HG02840 (cell line): ENCODE results near the gene ARVCF.

Experiments
- ATAC-seq: cut with Tn5 transposase; IDR thresholded peaks from one replicate; pipeline ENCODE4 v1.9.1; 2021; ENCODE audit warnings: mild to moderate bottlenecking, moderate library complexity, moderate number of reproducible peaks; ENCODE audit not compliant: unreplicated experiment, low FRiP score

Gene ARVCF

DNA sequence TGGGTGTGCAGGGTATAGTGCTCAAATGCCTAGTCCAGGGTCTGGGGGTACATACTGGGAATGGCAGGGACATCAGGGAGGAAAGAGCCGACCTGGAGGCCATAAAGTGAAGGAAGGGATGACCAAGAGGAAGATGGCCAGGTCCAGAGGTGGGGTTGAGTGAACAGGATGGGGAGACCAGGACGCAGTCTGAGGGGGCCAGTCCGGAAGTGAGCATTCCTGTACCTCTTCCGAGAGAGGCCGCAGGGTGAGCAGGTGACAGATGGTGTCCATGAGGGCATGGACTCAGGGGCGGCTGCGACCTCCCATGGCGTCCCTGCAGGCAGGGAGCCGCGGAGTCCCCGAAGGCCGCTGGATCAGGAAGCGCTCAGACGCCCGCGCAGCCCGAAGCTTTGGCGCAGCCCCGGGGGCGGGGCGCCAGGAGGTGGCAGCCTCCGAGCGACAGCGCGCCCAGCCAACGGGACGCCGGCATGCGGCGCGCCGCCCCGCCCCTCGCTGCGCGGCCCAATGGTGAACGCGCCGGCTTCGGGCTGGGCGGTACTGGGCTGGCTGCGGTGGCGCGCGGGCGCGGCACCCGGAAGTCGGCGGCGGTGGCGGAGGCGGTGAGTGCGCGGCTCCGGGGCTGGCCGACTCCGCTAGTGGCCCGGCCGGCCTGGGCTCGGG, 4.0 kb upstream of the ARVCF start, which contains the start of gene TANGO2:
TSS of gene TANGO2 (plus strand) at position 578 of the 663 bp plus-strand sequence. CDS start 15,689 bp downstream, outside the sequence.
- ATAC-seq = peak; percentile 62

DNA sequence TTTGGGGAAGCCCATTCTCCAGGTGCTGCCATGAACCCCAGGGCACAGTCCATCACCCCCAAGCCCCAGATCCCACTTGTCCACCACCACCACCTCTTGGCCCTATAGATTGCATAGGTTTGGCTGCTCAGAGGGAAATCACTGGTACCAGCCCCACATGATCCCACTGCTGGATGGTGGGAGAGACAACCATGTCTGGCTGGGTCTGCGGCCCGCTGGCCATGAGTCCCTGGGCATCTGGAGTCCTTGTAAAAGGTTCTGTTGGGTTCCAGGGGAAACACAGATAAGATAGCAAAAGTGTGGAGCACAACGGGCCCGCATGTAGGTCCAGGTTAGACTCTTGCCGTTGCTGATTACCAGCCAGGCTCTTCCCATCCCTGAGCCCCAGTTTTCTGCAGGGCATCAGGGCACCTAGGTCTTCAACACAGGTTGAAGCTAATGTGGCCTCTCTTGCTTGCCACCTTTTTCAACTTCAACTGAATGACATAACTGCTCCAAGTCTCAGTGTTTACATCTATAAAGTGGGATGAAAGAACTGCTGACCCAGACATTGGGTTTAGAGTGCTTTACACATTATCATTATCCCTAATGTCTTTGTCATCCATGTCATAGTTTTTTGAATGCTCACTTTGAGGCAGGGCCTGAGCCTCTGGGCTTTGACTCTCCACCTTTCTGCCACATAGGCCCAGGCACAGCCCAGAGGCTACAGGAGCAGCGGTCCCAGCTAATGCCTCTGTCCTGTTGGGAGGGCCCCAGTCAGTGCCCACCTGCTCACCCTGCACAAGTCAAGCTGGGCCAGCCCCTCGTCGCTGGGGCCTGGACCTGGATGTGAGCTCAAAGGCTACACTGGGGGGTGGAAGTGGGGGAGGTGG, 3.3 kb upstream of the ARVCF start:
- ATAC-seq = no peak

DNA sequence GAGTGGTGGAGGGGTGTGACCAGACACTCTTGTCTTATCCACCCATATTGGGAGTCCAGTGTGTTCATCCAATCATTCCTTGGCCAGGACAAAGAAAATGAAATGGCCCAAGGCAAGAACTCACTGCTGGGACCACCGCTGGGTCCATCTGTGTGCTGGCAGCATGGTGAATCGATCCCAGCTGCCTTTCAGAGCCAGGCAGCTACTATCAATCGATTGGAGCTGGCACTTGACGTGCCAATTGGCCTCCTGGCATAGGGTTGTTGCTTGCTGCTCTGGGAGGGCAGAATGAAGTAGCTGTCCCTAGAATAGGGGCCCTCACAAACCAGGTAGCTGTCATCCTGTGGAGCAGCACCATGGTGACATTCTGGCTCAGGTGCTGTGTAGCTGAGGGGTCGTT, 1.4 kb upstream of the ARVCF start:
- ATAC-seq = no peak

DNA sequence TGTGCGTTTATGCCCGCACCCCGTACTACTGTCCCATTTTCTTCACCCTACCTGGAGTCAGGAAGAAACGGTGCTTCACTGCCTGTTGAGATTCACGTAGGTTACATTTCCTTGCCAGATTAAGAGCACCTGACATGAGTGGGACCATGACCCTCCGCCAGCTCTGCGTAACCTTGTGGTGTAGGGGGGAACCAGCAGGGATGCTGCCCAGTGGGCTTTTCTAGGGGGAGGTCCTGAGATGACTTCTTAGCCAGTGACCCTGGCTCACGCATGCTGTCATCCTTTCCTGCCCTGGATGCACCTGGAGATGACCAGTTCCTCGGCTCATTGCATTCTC, 967 bp upstream of the ARVCF start:
- ATAC-seq = no peak

DNA sequence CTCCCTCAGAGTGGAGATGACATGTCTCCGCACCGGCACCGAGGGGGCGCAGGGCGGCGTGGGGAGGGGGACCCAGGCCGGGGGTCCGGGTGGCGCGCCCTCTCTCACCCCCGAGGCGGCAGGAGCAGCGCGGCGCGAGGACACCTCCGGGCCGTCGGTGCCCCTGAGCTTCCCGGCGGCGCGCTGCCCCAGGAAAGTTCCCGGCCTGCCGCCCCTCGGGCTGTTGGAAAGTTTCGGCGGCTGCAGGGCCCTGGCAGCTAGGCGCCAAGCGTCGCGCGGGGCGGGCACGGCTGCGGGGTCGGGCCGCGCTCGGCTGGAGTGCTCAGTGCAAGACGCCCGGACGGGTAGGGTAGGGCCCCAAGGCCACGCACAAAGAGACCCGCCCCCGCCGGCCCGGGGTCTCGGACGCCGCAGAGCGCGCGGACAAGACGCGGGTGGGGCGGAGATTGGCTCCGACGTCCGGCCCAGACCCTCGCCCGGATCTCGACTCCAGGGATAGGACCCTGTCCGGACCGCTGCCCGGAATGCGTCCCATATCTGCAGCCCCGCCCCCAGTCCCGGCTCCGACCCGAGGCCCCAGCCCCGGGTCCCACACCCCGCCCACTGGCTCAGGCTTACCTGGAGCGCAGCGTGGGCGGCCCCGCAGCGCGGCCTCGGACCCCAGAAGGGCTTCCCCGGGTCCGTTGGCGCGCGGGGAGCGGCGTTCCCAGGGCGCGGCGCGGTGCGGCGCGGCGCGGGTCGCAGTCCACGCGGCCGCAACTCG, 471 bp downstream of the ARVCF start:
- no peak for ATAC-seq

DNA sequence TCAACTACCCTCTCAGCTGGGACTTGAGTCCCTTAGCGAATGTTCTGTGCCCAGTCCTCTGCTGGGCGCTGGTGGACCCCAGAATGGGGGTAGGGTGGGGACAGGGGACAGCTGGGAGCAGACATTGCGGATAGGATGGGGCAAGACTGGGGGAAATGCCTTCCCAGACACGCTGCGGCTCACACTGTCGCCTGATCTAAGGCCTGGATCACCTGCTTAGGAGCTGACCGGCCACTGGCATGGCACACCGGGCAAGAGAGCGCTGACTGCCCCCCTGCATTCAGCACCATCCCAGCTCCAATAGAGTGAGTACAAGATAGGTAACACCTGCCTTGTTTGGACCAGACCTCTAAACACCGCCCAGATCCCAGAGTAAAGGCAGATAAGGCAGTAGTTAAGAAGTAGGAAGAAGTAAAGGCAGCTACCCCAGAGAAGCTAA, 1.4 kb downstream of the ARVCF start:
- ATAC-seq = no peak

DNA sequence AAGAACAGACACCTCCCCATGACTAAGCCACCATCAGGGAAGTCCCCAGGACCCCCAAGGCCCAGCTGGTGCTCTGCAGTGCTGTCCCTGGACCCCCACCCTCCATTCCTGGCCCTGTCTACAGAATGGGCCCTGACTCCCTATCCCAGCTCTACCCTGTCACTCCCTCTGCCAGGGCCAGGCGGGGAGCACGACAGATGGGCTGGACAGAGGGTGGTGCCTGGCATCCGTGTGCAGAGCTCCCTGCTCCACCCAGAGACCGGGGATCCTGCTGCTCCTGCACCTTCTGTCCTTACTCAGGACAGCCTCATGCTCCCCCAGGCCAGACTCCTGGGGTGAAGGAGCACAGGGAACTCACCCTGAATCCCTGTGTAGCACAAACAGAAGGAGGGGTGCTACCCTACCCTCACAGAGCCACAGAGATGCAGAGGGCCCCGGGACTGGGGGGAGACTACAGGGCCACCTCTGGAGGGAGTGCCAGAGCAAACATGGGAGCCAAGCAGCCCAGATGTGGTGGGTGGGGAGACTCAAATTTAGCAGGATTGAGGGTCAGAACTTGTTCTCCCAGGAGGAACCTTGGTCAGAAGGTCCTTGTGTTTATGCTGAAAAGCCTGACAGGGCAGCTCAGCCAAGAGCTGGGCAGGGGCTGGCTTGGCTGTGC, 2.0 kb downstream of the ARVCF start:
- no peak for ATAC-seq

DNA sequence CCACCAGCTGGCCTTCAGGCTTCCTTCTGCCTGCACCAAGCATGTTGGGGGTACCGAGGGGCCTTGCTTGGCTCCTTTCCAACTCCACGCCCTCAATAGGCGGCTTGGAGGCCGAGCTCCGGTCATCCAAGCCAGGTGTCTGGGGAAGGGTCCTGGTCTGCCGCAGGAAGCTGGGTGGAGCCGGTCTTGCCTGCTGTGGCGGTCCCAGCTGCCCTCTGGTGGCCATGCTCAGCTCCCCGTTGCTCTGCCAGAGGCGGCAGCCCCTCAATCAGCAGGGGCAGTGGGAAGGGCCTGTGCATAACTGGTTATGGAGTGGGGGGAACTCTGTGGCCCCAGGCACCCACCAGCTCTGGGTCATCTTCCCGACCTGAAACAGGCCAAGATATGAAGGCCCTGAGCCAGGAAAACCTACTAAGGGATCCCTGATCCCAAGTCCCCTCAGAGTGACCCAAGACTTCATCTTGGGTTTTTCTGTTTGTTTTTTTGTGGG, 3.2 kb downstream of the ARVCF start:
- no peak for ATAC-seq

DNA sequence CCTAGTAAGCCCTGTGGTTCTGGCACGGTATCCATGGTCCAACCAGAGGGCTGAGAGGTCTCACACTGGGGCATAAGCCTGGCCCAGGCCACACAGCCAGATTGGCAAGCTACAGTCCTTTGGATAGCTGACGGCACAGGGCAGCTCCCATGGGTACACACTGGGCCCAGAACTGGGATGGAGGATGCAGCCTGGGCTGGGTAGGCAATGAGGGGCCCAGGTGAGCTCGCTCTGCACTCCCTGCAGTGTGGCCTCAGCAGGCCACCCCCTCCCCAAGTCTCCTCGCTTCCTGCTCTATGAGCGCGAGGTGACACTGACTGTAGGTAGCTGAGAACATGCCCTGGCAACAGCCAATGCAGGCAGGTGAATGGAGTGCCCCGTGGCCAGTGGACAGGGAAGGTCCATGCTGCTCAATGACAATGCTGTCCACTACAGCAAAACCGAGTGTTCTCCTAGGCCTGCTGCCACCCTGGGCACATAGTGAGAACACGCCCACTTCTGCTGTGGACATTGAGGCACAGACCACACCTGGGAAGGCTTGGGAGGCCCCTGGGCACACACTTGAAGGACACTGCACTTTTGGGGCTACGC, 3.8 kb downstream of the ARVCF start:
- ATAC-seq = no peak

DNA sequence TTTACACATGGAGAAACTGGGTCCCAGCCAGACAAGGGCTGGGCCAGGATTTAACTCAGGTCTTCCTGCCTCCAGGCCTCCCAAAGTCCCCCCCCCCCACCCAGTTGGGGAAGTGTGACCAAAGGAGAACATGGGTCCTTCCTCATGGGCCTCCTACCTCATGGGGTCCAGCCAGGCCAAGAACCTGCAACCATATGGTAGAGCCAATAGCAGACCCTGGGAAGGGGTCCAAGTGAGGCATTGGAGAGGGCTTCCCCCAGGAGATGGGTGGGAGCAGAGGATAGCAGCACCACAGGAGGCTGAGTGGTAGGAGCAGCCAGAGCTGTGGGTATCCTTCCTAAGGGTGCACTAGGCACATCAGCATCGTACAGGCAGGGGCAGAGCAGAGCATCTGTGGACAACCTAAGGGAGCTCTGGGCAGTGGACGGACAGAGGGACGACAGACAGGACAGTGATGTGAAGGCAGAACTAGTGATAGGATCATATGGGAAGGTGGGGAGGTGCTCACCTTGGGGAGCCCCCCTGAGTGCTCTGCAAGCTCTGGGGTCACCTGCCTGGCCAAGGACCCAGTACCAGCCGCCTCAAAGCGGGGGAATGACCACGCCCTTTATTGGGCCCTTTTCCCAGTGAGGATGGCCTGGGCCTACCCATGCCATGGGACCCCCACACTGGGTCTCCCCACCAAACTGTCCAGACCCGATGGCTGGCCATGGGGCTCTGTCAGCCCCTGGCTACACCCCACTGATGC, 4.5 kb downstream of the ARVCF start:
- no peak for ATAC-seq

DNA sequence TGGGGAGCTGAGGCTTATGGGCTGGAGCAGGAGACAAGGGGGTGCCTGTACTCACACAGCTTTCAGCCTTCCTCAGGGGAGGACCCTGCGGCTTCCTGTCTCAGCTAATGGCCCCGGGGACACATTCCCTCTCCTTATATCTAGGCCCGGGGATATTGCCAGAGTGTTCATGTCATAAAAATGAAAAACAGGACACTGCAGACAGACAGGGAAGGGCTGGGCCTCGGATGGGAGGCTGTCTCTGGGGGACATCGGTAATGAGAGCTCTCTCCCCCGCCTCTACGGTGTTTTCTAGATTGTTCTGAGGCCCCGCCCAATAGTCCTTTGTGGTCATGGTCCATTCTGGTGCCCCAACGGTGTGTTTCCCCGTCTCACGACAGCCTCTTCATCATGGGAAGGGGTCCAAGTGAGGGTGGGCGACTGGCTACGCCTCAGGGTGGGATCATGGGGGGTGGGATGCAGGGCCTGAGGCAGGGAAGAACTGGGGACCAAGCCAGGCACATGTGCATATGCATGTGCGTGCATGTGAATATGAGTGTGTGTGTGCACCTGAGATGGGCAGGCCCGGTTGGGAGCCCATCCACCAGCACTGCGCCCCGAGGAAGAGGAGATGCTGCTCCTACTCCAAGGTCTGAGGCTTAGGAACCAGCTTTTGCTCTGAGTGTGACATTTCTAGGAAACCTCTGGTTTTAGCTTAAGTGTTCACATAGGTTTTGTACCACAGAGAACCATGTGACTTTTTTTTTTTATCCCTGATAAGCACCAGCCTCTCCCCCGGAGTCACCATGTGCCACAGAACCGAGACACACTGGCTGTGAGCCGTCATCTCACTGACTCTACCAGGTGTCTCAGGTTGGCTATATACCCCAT, 5.3 kb downstream of the ARVCF start:
- no peak for ATAC-seq

DNA sequence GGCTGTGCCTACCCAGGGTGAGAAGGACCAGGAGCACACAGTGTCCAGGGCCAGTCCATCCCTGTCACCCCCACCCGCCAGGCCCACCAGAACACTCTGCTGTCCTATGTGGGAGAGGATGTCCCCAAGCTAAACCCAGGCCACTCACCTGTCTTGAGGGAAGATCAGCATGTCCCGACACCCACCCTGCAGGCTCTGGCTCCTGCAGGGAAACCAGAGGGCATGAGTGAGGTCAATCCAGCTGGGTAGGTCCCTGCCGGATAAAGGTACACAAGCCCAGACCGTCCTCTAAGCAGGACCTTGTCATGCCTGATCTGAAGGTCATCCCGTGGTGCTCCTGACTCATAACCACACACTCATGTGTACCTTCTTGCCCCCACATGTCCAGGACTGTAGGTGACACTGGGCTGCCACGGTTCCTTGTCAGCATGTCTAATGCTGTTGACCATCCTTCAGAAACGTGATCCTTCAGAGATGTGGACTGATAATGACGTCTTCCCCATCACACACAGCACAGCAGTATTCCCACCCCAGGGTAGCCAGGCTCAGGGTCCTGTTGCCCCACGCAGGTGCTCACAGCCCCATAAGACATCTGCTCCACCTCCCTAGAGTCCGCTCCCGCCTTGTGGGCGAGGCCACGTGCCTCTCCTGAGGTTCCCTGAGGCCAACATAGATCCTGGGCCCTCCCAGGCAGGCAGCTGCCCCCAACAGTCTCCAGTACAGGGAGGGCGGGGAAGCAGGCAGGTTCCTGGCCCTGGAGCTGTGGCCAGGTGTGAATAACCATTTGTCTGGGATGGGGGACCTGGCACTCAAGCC, 6.1 kb downstream of the ARVCF start:
- no peak for ATAC-seq

DNA sequence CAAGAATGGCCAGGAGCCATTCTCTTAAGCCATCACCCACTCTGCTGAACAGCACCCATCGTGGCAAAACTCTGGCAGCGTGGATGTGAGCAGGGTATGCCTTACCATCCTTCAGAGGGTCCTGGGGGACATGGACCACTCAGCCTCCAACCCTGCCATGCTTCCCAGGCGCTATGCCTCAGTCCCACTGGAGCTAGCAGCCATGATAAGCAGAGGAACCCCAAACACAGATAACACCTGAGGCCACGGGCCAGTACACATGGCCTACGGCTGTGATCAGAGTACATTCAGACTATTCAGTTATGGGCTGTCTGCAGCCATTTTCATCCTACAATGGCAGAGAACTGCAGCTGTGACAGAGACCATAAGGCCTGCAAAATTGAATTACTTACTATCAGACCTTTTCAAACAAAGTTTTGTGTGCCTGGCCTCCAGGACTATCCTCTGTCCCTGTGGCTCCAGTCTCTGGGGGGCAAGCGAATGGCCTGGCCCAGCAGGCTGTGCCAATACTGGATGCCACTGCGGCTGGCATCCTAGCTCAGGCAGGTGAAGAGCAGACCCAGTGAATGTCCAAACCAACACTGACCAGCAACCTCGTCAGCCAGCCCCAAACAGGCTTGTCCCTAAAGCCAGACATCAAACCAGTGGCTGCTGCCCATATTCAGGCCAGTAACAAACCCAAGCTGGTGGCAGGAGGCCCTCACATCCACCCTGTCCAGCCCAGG, 6.9 kb downstream of the ARVCF start:
- no peak for ATAC-seq

DNA sequence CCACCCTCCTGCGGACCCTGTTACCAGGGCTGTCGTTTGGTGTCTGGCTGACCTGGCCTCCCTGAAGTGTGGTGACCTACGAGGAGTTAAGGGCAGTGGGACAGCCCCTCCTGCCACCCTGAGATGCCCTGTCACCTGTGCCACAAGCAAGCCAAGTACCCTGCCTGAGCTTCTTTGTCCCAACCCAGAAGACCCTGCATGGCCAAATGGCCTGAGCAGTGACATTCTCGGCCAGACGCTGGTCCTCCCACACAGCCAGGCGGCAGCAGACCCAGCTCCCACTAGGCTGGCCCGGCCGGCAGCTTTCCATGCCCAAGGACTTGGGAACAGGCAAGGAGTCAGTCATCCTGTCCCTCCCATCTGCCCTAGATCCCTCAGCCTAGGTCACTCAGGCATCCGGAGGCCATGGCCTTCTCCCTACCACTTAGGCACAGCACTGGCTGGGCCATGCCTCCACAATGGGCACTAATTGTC, 7.6 kb downstream of the ARVCF start:
- no peak for ATAC-seq

DNA sequence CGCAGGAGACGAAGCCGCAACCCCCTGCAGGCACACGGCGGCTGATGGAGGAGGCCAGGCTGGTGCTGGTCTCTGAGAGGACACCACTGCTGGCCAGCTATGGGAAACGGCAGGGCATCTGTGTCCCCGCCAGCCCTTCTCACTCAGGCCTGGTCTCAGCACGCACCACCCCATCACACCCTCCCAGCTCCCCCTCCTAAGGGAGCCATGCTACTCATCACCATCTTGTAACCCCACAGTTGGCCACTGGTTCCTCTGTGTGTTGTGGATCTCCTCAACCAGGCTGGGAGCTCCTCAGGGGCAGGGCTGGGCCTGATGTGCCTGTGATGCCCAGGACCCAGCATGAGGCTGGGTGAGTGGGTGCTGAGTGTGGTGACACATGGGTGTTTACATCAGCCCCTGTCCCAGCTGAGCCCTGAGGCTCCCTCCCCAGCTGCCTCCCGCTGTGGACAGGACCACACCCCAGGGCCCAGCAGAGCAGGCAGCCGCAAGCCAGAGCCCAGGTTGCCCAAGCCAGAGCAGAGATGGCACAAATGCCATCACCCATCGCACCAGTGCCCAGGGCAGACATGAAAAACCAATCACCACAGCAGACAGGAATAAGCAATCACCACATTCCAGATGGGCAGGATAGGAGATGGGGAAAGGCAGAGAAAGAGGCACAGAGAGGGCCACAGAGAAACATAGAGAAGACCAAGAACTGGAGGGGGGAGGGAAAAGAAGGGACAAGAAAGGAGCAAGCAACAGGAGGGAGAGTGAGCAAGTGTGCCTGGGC, 8.2 kb downstream of the ARVCF start:
- ATAC-seq = no peak

DNA sequence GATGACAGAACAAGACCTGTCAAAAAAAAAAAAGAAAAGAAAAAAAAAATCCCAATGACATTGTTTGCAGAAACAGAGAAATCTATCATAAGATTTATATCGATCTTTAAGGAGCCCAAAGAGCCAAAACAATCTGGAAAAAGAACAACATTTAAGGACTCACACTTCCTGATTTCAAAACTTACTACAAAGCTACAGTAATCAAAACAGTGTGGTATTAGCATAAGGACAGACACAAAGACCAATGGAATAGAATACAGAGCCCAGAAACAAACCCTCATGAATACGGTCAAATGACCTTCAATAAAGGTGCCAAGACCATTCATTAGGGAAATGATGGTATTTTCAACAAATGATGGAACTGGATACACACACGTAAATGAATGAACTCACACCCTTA, 12.2 kb downstream of the ARVCF start:
- ATAC-seq = no peak
